H1 (cell line): ENCODE results near the gene VAX1. TPM values are rescaled to one million over a fixed set of nuclear protein-coding genes. Genes with fewer than 3 reads are reported as not detected.

ENCODE experiments used
- BACH1 ChIP-seq: IDR thresholded peaks from 2 replicates; pipeline ENCODE4 v1.6.1; 2012; ENCODE audit warnings: low read length, improper control_type of control experiment
- BRCA1 ChIP-seq: IDR thresholded peaks from 2 replicates; pipeline ENCODE4 v1.6.1; 2012; ENCODE audit warnings: low read depth, low read length, improper control_type of control experiment
- CHD7 ChIP-seq: fragments of 300-600 bp; sonication (generic); IDR thresholded peaks from 2 replicates; pipeline ENCODE4 v1.7.1; 2012; ENCODE audit warnings: low read length, moderate library complexity, mild to moderate bottlenecking, inconsistent platforms; ENCODE audit not compliant: insufficient replicate concordance
- CREB1 ChIP-seq: IDR thresholded peaks from 2 replicates; pipeline ENCODE4 v1.6.1; 2012; ENCODE audit warnings: inconsistent platforms
- CTBP2 ChIP-seq: IDR thresholded peaks from 2 replicates; pipeline ENCODE4 v1.7.0; 2011; ENCODE audit warnings: borderline replicate concordance, mild to moderate bottlenecking, moderate library complexity, mixed read lengths, low read length; ENCODE audit not compliant: insufficient read depth, insufficient read length
- KDM4A ChIP-seq: IDR thresholded peaks from one replicate; pipeline ENCODE4 v1.7.1; 2012; ENCODE audit warnings: low read depth, mild to moderate bottlenecking, moderate library complexity, low read length, inconsistent platforms; ENCODE audit not compliant: severe bottlenecking
- RBBP5 ChIP-seq: IDR thresholded peaks from 2 replicates; pipeline ENCODE4 v1.7.1; 2012; ENCODE audit warnings: low read depth, mild to moderate bottlenecking, inconsistent platforms, low read length, moderate library complexity, borderline replicate concordance
- polyA plus RNA-seq, 7 experiments: library from polyadenylated mRNA; depleted of rRNA in 3 of 7; stranded (reverse) in 5 of 7; unstranded in 2 of 7; fragments of >200 nt in 5 of 7; fragments of 200-250 nt in 2 of 7; gene quantifications; 1 replicate in 5 of 7; 2 replicates in 1 of 7; 4 replicates in 1 of 7; pipeline versions ENCODE4 v1.2.1 to v1.2.3, GENCODE V29; 2011 to 2013; ENCODE audit warnings: missing spikeins in 2 of 7, mixed read lengths in 2 of 7
- total RNA-seq: library from RNA; stranded (reverse); fragmentation: NEBNext Ultra II Directional; extraction: Animal tissue kit (Norgen Biotek cat#: 25700); gene quantifications from 2 replicates; pipeline ENCODE4 v1.2.1, GENCODE V29; 2021
- TF ChIP-seq, protein P1 (sequence below): IDR thresholded peaks from 2 replicates; pipeline ENCODE4 v1.6.1; 2012; ENCODE audit warnings: inconsistent platforms

Gene VAX1
- total and polyA plus RNA-seq, 2 of the 8 experiments (the other 6 are each of a cell fraction or from before 2014, with no cell fraction given) = not detected

GRCh38 chr10:117131376-117132327, 6.4 kb downstream of the VAX1 start (continued):
- TF ChIP-seq CHD7 = no peak
- TF ChIP-seq BACH1 = no peak
- TF ChIP-seq CREB1 = 0 out of 2 replicates have a peak, but pooled peaks have one; percentile 9
- TF ChIP-seq, protein P1, sequence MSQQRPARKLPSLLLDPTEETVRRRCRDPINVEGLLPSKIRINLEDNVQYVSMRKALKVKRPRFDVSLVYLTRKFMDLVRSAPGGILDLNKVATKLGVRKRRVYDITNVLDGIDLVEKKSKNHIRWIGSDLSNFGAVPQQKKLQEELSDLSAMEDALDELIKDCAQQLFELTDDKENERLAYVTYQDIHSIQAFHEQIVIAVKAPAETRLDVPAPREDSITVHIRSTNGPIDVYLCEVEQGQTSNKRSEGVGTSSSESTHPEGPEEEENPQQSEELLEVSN = peak; percentile 38; the same call in 1 of the 2 replicates
- TF ChIP-seq CTBP2 = peak; percentile 51
- peak; percentile 43 for TF ChIP-seq KDM4A
- TF ChIP-seq RBBP5 = 0 out of 2 replicates have a peak, but pooled peaks have one; percentile 30
- no peak for TF ChIP-seq BRCA1
